Epithelial cell of proximal tubule (primary cell): ENCODE data around the gene CFTR. TPM values are rescaled to one million over a fixed set of nuclear protein-coding genes. Genes with fewer than 3 reads are reported as not detected.

Source experiments
- DNase-seq: peaks from one replicate; pipeline ENCODE4 v3.0.0-alpha.2; 2011; ENCODE audit warnings: low read depth
- H3K4me3 ChIP-seq: 2 replicates; pipeline ENCODE4 v1.5.1; 2011; ENCODE audit warnings: low read depth, mild to moderate bottlenecking, low read length
- CTCF ChIP-seq: conservative IDR thresholded peaks from 2 replicates; pipeline ENCODE4 v1.5.1; 2012; ENCODE audit warnings: low read depth, mild to moderate bottlenecking, low read length
- total RNA-seq: library from RNA; depleted of rRNA; stranded (reverse); fragments of >200 nt; gene quantifications from 2 replicates; pipeline ENCODE4 v1.2.3, GENCODE V29; 2015

Gene CFTR
- total RNA-seq, 1 donor from 2014 or later = 0.98 TPM

- H3K4me3 ChIP-seq = no peak overlapping the region
- TF ChIP-seq CTCF = no peak
- no peak for DNase-seq
Measured at GRCh38 chr7:117674617-117675016, 194.8 kb downstream of the CFTR start.

- no peak overlapping the region for H3K4me3 ChIP-seq
- no peak for TF ChIP-seq CTCF
- DNase-seq = no peak
Measured at GRCh38 chr7:117675497-117676435, 195.9 kb downstream of the CFTR start.

GRCh38 chr7:117679120-117679519, 199.3 kb downstream of the CFTR start:
- DNase-seq = no peak
- TF ChIP-seq CTCF = no peak
- no peak overlapping the region for H3K4me3 ChIP-seq

- DNase-seq = peak; percentile 93
- H3K4me3 ChIP-seq = no peak overlapping the region
- no peak for TF ChIP-seq CTCF
Measured at GRCh38 chr7:117682681-117683385, 203.0 kb downstream of the CFTR start.

GRCh38 chr7:117683430-117684175, 203.8 kb downstream of the CFTR start:
- DNase-seq = no peak
- no peak for TF ChIP-seq CTCF
- no peak overlapping the region for H3K4me3 ChIP-seq

- H3K4me3 ChIP-seq = no peak overlapping the region
- no peak for TF ChIP-seq CTCF
- no peak for DNase-seq
Measured at GRCh38 chr7:117685795-117686194, 206.0 kb downstream of the CFTR start.
